WTC11 (cell line): ENCODE results near the gene BCAR3. TPM values are rescaled to one million over a fixed set of nuclear protein-coding genes. Genes with fewer than 3 reads are reported as not detected.

Experiments used
- ATAC-seq: fragments of 200-7000 bp; cut with Tn5 transposase; 2 replicates; pipeline ENCODE4 v1.10.0; 2021; ENCODE audit warnings: mild to moderate bottlenecking, moderate library complexity
- CTCF ChIA-PET: fragments of 300-600 bp; sonication (Branson Sonifier 250); formaldehyde crosslinking; loops from one replicate; lab custom pipeline; 2021; ENCODE audit warnings: antibody characterized with exemption; lab: Charles Lee
- POLR2A ChIA-PET: fragments of 350-600 bp; sonication (Branson Sonifier 250); formaldehyde crosslinking; loops from one replicate; lab custom pipeline; 2021; ENCODE audit warnings: antibody characterized with exemption; lab: Charles Lee
- DNase-seq: peaks from one replicate; pipeline ENCODE4 v3.0.0; 2021; ENCODE audit warnings: low spot score
- H3K27ac Mint-ChIP-seq: 2 replicates; pipeline ENCODE4 v1.8.0; 2021; ENCODE audit warnings: mixed read lengths
- H3K27me3 Mint-ChIP-seq: 2 replicates; pipeline ENCODE4 v1.8.0; 2021; ENCODE audit warnings: low read depth, mild to moderate bottlenecking, moderate library complexity, mixed read lengths
- H3K36me3 Mint-ChIP-seq: 2 replicates; pipeline ENCODE4 v1.8.0; 2021; ENCODE audit warnings: mixed read lengths
- H3K4me1 Mint-ChIP-seq: 2 replicates; pipeline ENCODE4 v1.8.0; 2022; ENCODE audit warnings: mixed read lengths
- H3K4me3 Mint-ChIP-seq: 2 replicates; pipeline ENCODE4 v1.8.0; 2021; ENCODE audit warnings: mild to moderate bottlenecking, moderate library complexity, mixed read lengths
- H3K9me3 Mint-ChIP-seq: 2 replicates; pipeline ENCODE4 v1.8.0; 2021; ENCODE audit warnings: mixed read lengths
- ATF1 ChIP-seq: sonication (generic); formaldehyde crosslinking; IDR thresholded peaks from 2 replicates; pipeline ENCODE4 v1.8.1; 2023; ENCODE audit warnings: mild to moderate bottlenecking, moderate library complexity, missing genetic modification reagents
- ATF2 ChIP-seq: sonication (generic); formaldehyde crosslinking; IDR thresholded peaks from 2 replicates; pipeline ENCODE4 v1.8.1; 2022; ENCODE audit warnings: low read depth, missing genetic modification reagents, borderline replicate concordance
- E2F4 ChIP-seq: sonication (generic); formaldehyde crosslinking; IDR thresholded peaks from 2 replicates; pipeline ENCODE4 v1.8.1; 2022; ENCODE audit warnings: low read depth, mild to moderate bottlenecking, moderate library complexity, missing genetic modification reagents, borderline replicate concordance
- FOXJ3 ChIP-seq: sonication (generic); formaldehyde crosslinking; IDR thresholded peaks from 2 replicates; pipeline ENCODE4 v1.9.0; 2021; ENCODE audit warnings: missing genetic modification reagents, mild to moderate bottlenecking, borderline replicate concordance
- JAZF1 ChIP-seq: fragments of 250-450 bp; sonication (Bioruptor Pico); IDR thresholded peaks from 2 replicates; pipeline ENCODE4 v1.9.0; 2021; ENCODE audit warnings: moderate library complexity, mild to moderate bottlenecking, inconsistent platforms
- NFYB ChIP-seq: sonication (generic); formaldehyde crosslinking; conservative IDR thresholded peaks from 2 replicates; pipeline ENCODE4 v1.8.0; 2022; ENCODE audit warnings: low read depth, missing genetic modification reagents
- NR2C2 ChIP-seq: sonication (generic); formaldehyde crosslinking; IDR thresholded peaks from 2 replicates; pipeline ENCODE4 v1.8.0; 2022; ENCODE audit warnings: mild to moderate bottlenecking, missing genetic modification reagents
- NR3C1 ChIP-seq: sonication (generic); formaldehyde crosslinking; conservative IDR thresholded peaks from 2 replicates; pipeline ENCODE4 v1.8.1; 2023; ENCODE audit warnings: low read depth, mild to moderate bottlenecking, missing genetic modification reagents
- ZNF121 ChIP-seq: sonication (generic); formaldehyde crosslinking; IDR thresholded peaks from 2 replicates; pipeline ENCODE4 v1.8.0; 2023; ENCODE audit warnings: missing genetic modification reagents
- ZNF219 ChIP-seq: sonication (generic); formaldehyde crosslinking; IDR thresholded peaks from 2 replicates; pipeline ENCODE4 v1.8.0; 2023; ENCODE audit warnings: missing genetic modification reagents, mild to moderate bottlenecking, borderline replicate concordance
- ZNF263 ChIP-seq: sonication (generic); formaldehyde crosslinking; IDR thresholded peaks from 2 replicates; pipeline ENCODE4 v1.8.1; 2022; ENCODE audit warnings: low read depth, mild to moderate bottlenecking, moderate library complexity, missing genetic modification reagents
- total RNA-seq: library from RNA; stranded (reverse); gene quantifications from 3 replicates; pipeline ENCODE4 v1.2.3, GENCODE V29; 2021
- TF ChIP-seq, protein P1 (sequence below): sonication (generic); formaldehyde crosslinking; IDR thresholded peaks from 2 replicates; pipeline ENCODE4 v1.8.1; 2023; ENCODE audit warnings: mild to moderate bottlenecking, missing genetic modification reagents
- TF ChIP-seq, protein P2 (sequence below): sonication (generic); formaldehyde crosslinking; conservative IDR thresholded peaks from 2 replicates; pipeline ENCODE4 v1.8.1; 2023; ENCODE audit warnings: mild to moderate bottlenecking, low read depth, missing genetic modification reagents, moderate library complexity
- TF ChIP-seq, protein P3 (sequence below): sonication (generic); formaldehyde crosslinking; IDR thresholded peaks from 2 replicates; pipeline ENCODE4 v1.8.0; 2022; ENCODE audit warnings: mild to moderate bottlenecking, missing genetic modification reagents
- TF ChIP-seq, protein P4 (sequence below): sonication (generic); formaldehyde crosslinking; IDR thresholded peaks from 2 replicates; pipeline ENCODE4 v1.8.0; 2023; ENCODE audit warnings: missing genetic modification reagents

The BCAR3 gene
- total RNA-seq, 1 experiment from 2014 or later: 14.8 TPM

DNA sequence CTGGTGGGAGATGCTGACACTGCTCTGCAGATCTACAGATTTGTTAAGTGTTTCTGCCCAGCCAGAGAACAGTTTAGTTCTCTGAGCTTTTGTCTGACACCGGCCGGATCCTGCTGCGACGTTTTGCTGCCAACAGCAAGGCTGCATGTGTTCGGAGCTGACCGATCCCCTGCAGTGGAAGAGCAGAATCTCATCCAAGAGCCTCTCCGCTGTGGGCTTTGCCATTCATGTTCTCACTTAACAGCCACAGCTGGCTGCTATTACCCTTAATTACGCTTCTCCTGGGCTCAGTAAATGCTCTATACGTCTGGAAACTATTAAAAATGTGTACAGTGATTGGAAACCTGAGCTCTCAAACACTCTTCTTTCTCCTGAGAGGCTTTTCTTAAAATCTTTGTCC is 105.3 kb downstream of the BCAR3 start:
- POLR2A ChIA-PET: interaction anchor here (1.6 kb wide), 1 partner anchor 128 kb away, joined by 4 read pairs; the partner anchor contains the start of gene FNBP1L
- CTCF ChIA-PET: interaction anchor here (0.8 to 1.5 kb wide), 3 partner anchors 237 to 272 kb away, joined by 3 to 4 read pairs (median 4); no protein-coding TSS in a partner anchor
- H3K36me3 Mint-ChIP-seq: peaks cover 16% of the 10 kb centered on the region

GRCh38 chr1:93575621-93576284 is 105.9 kb downstream of the BCAR3 start:
- no peaks in the 10 kb centered on the region for H3K27me3 Mint-ChIP-seq
- CTCF ChIA-PET: interaction anchor here (0.8 to 1.5 kb wide), 4 partner anchors 238 to 271 kb away, joined by 3 to 4 read pairs (median 4); no protein-coding TSS in a partner anchor
- H3K4me3 Mint-ChIP-seq: no peak overlapping the region
- ATAC-seq: no peak; the same call in 1 of the 2 replicates
- no peak for TF ChIP-seq ZNF121 (CRISPR knock-in tag)
- no peak for TF ChIP-seq JAZF1 (CRISPR knock-in tag)
- TF ChIP-seq ATF2: no peak
- TF ChIP-seq ZNF219 (CRISPR knock-in tag): no peak
- no peak for TF ChIP-seq ZNF263
- H3K36me3 Mint-ChIP-seq: peaks cover 14% of the 10 kb centered on the region
- H3K4me1 Mint-ChIP-seq: peaks cover 24% of the 10 kb centered on the region
- DNase-seq: no peak
- POLR2A ChIA-PET: interaction anchor here (1.6 kb wide), 1 partner anchor 128 kb away, joined by 4 read pairs; the partner anchor contains the start of gene FNBP1L
- H3K9me3 Mint-ChIP-seq: no peaks in the 10 kb centered on the region
- H3K27ac Mint-ChIP-seq: peak overlapping the region; percentile 41; the same call in 1 of the 2 replicates

More for the DNA sequence above, 105.3 kb downstream of the BCAR3 start:
- H3K4me1 Mint-ChIP-seq: peaks cover 24% of the 10 kb centered on the region
- H3K9me3 Mint-ChIP-seq: no peaks in the 10 kb centered on the region
- H3K27me3 Mint-ChIP-seq: no peaks in the 10 kb centered on the region
- no peak for ATAC-seq
- no peak for TF ChIP-seq ATF1 (CRISPR knock-in tag)
- no peak for TF ChIP-seq ATF2
- TF ChIP-seq, protein P1, sequence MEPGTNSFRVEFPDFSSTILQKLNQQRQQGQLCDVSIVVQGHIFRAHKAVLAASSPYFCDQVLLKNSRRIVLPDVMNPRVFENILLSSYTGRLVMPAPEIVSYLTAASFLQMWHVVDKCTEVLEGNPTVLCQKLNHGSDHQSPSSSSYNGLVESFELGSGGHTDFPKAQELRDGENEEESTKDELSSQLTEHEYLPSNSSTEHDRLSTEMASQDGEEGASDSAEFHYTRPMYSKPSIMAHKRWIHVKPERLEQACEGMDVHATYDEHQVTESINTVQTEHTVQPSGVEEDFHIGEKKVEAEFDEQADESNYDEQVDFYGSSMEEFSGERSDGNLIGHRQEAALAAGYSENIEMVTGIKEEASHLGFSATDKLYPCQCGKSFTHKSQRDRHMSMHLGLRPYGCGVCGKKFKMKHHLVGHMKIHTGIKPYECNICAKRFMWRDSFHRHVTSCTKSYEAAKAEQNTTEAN (CRISPR knock-in tag): no peak
- no peak for TF ChIP-seq E2F4 (CRISPR knock-in tag)
- TF ChIP-seq NR2C2: no peak
- TF ChIP-seq, protein P2, sequence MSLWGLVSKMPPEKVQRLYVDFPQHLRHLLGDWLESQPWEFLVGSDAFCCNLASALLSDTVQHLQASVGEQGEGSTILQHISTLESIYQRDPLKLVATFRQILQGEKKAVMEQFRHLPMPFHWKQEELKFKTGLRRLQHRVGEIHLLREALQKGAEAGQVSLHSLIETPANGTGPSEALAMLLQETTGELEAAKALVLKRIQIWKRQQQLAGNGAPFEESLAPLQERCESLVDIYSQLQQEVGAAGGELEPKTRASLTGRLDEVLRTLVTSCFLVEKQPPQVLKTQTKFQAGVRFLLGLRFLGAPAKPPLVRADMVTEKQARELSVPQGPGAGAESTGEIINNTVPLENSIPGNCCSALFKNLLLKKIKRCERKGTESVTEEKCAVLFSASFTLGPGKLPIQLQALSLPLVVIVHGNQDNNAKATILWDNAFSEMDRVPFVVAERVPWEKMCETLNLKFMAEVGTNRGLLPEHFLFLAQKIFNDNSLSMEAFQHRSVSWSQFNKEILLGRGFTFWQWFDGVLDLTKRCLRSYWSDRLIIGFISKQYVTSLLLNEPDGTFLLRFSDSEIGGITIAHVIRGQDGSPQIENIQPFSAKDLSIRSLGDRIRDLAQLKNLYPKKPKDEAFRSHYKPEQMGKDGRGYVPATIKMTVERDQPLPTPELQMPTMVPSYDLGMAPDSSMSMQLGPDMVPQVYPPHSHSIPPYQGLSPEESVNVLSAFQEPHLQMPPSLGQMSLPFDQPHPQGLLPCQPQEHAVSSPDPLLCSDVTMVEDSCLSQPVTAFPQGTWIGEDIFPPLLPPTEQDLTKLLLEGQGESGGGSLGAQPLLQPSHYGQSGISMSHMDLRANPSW: no peak
- no peak for TF ChIP-seq NFYB (CRISPR knock-in tag)
- no peak for TF ChIP-seq NR3C1 (CRISPR knock-in tag)
- TF ChIP-seq, protein P3, sequence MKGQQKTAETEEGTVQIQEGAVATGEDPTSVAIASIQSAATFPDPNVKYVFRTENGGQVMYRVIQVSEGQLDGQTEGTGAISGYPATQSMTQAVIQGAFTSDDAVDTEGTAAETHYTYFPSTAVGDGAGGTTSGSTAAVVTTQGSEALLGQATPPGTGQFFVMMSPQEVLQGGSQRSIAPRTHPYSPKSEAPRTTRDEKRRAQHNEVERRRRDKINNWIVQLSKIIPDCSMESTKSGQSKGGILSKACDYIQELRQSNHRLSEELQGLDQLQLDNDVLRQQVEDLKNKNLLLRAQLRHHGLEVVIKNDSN (CRISPR knock-in tag): no peak
- TF ChIP-seq, protein P4, sequence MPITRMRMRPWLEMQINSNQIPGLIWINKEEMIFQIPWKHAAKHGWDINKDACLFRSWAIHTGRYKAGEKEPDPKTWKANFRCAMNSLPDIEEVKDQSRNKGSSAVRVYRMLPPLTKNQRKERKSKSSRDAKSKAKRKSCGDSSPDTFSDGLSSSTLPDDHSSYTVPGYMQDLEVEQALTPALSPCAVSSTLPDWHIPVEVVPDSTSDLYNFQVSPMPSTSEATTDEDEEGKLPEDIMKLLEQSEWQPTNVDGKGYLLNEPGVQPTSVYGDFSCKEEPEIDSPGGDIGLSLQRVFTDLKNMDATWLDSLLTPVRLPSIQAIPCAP (CRISPR knock-in tag): no peak
- no peak for TF ChIP-seq FOXJ3 (CRISPR knock-in tag)
- no peak for DNase-seq
- H3K4me3 Mint-ChIP-seq: no peak overlapping the region
- no peak overlapping the region for H3K27ac Mint-ChIP-seq
